Measurements from ENCODE around the gene ENOX1.

Gene ENOX1

DNA sequence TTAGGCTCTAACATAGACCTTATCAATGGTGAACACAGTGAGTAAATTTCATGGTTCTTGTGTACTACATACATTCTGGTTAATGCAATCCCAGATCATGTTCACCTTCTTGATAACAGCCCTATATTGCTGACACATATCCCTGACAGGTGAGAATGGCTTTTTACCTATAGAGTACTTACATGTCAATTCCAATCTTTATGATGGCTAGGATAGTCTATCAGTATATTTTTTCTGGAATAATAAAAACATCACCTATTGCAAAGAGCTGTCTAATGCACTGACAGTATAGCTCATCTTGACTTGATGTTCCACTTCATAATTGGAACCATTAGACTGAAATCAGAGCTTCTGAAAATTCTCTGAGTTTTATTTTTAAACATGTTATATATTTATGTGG, 199.4 kb downstream of the ENOX1 start:
- no peak for DNase-seq

DNA sequence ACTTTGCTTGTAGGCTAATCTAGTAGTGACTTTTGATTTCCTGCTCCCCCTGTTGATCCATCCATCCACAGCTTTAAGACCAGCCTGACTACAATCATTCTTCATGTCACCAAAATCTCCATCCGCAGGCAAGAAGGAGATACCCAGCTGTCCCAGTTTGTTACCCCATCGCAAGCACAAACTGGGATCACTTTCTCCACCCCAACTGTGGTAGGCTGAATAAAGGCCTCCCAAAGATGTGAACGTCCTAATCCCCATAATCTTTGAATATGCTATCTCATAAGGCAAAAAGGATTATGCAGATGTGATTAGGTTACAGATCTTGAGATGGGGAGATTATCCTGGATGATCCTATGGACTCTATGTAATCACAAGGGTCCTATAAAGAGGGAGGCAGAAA, 202.0 kb downstream of the ENOX1 start:
- DNase-seq, result no peak

DNA sequence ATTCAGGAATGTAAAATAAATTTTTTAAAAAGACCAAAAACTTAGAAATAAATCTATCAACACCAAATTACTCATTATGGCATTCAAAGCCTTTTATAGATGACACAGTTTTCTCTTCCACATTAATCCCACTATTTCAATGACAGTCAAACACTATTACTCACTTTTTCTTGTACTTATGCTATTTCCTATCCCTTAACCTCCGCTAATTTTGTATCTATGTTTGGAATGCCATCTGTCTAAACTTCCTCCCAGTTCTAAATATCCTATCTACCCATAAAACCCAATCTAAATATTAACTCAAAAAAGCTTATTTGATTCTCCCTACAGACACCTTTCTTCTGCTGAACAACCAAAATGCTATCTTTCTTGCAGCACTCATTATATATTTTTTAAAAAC, 203.5 kb downstream of the ENOX1 start:
- no peak for DNase-seq

GRCh38 chr13:43580280-43580679, 206.5 kb downstream of the ENOX1 start:
- DNase-seq, result no peak

DNA sequence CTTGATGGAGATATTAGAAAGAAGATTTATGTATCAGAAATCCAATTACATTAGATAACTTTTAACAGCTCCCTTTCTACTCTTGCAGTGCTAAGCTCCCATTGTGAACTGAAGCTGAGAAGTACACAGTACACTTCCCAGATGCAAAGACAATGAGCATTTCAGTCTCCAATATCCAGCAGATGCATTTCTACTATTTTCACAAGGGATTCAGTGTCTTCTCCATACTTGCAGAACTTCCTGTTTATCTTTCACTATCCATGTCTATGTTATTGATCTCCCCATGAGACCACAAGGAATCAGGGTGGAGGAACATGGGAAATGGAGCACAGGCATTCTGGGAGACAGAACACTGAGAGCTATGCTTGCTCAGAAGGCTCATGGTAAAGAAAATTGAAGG, 207.5 kb downstream of the ENOX1 start:
- DNase-seq, result no peak

DNA sequence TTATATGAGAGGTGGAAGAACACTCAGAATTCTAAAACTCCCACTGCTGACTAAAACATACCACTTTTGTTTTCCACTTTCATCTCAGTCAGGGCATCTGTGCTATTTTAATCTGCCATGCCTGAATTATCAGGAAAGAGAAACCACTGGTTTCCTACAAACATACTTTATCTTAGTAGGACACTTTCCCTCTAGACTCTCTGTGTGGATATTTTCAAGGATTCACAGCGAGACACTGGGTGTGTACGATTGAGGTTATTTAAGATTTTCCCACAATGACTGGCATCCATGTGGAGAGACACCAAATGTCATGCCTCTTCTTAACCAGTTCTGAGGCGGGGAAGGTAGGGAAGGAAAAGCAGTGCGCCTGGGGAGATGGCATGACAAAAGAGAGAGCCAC, 212.2 kb downstream of the ENOX1 start:
- no peak for DNase-seq

- DNase-seq, result no peak
Observed at GRCh38 chr13:43573802-43574514, 212.8 kb downstream of the ENOX1 start.

DNA sequence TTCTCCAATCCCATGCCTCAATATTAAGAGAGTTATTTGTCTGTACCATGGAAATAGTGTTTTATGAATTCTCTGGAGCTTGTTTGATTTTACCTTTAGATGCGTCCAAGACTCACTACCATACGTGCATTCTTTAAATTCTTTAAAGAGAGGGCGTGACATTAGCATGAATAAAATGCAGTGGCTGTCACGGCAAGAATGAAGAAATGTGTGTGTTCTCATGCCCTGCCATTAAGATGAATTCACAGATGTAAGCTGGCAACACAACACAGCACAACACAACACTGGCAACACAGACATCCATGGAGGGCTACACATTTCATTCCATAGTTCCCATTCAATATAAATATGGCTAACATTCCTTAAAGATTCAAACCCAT, 213.4 kb downstream of the ENOX1 start:
- no peak for DNase-seq

- no peak for DNase-seq
Observed at GRCh38 chr13:43572656-43573360, 214.0 kb downstream of the ENOX1 start.

DNA sequence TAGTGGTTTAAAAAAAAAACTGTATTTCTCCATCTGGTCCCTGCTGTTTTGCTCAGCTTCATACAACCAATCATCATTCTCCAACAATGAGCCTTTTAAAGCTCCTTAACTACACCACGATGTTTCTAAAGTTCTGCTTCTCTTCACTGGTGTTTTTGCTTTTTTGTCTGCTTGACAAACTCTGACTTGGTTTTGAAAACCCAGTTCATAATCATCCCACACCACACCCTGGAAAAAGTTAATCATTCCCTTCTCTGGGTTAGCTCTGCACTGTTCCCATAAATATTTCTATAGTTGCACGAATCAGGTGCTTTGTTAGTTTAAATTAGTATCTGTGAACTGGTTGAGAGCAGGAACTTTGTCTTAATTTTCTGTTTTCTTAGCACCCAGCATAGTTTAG, 217.1 kb downstream of the ENOX1 start:
- DNase-seq, result no peak

GRCh38 chr13:43567608-43568007, 219.2 kb downstream of the ENOX1 start:
- DNase-seq, result no peak

- DNase-seq, result no peak
Observed at GRCh38 chr13:43564952-43565351, 221.8 kb downstream of the ENOX1 start.

DNA sequence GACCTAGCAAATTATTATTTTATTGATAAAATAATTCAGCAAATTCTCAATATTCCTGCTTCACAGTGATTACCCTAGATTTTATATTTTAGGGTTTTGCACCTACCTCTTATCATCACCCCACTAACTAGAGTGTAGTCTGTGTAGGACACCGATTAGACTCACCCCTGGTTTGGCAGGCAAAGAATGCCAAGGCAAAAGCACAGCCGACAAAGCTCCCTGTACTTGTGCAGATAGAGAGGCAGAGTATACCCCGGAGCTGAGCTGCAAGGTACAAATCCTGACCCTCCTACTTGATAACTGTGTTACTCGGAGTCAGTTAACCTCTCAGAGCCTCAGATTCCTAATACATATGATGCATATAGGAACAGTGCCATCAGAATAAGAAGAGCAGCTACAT, 225.7 kb downstream of the ENOX1 start:
- DNase-seq, result no peak

- DNase-seq, result no peak
Observed at GRCh38 chr13:43558939-43559338, 227.8 kb downstream of the ENOX1 start.

GRCh38 chr13:43558326-43558725, 228.4 kb downstream of the ENOX1 start:
- no peak for DNase-seq

- DNase-seq, result no peak
Observed at GRCh38 chr13:43555667-43556066, 231.1 kb downstream of the ENOX1 start.

GRCh38 chr13:43551897-43552456, 234.8 kb downstream of the ENOX1 start:
- no peak for DNase-seq

DNA sequence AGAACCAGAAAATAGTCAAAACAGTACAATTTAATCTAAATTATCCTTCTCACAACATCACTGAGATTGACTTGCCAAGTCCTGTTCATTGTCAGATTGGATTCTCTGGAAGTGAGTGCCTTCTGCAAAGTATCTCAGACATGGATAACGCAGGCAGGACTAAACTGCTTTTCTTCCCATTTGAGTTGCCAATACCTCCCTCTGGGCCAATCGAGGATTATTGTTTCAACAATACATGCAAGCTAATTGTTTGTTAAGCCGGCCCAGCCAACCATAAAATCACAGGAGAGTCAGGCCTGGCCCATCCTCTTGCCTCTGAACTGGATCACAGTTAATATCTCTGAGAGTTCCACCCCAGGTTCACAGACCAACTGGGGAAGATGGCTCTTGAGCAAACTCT, 240.0 kb downstream of the ENOX1 start:
- no peak for DNase-seq

DNA sequence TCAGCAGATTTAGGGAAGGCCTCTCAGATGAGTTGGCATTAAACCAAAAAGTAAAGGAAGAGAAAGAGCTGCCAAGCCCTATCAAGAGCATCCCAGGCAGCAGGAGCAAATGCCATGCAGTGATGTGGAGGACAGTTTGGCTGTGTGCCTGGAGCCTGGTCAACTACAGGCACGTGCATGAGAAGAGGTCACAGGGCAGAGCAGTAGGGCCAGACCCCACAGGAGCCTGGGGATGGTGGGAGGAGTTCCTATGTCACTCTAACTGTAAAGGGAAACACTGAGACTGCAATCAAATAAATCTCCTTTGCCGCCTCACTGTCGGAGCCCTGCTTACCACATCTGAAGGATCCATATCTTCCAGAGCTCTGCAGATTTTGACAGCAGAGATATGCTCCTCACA, 240.5 kb downstream of the ENOX1 start:
- DNase-seq, result no peak

- DNase-seq, result no peak
Observed at GRCh38 chr13:43545317-43545874, 241.4 kb downstream of the ENOX1 start.

DNA sequence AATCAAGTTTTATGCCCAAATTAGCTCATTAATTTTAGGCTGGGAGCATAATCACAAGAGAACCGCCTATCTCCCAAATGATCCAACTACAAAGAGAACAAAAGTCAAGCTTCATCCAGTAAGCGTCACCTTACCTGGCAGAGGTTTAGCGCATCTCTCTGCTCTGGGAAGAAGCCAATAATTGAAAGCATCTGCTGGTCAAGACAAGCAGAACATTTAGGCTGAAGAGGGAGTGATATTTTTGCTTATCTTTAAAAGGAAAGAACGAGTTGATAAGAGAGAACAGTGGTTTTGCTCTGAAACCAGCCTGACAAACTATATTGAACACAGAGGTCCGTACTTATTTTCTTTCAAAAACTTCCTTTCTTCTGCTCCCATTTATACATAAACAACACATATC, 242.1 kb downstream of the ENOX1 start:
- DNase-seq, result no peak

DNA sequence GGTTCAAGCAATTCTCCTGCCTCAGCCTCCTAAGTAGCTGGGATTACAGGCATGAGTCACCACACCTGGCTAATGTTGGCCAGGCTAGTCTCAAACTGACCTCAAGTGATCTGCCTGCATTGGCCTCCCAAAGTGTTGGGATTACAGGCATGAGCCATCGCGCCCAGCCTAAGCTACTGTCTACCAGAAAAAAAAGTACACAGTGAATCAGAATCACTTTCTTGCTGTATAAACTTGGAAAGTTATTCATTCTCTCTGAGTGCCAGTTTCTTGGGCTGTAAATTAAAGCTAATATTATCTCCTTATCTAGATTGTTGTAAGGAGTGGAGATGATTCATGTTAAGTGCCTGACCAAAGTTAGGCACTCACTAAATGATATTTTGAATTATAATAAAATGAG, 242.8 kb downstream of the ENOX1 start:
- no peak for DNase-seq

- DNase-seq, result no peak
Observed at GRCh38 chr13:43543331-43543730, 243.4 kb downstream of the ENOX1 start.

GRCh38 chr13:43537124-43537523, 249.6 kb downstream of the ENOX1 start:
- no peak for DNase-seq

Measured in CD4-positive, alpha-beta T cell treated with Interleukin-15 for 1 hour (primary cell).